Gastroesophageal sphincter (tissue), 4 donors: ENCODE data around the gene ENTREP3. TPM values are rescaled to one million over a fixed set of nuclear protein-coding genes. Genes with fewer than 3 reads are reported as not detected.

Source experiments
- ATAC-seq: fragments of 150-250 bp; one replicate; pipeline ENCODE4 v1.9.1; 2016; ENCODE audit warnings: mild to moderate bottlenecking, moderate library complexity
- H3K27ac ChIP-seq, 4 donors: fragments of 200-600 bp; sonication (generic) in 3 of 4; 1 replicate in 3 of 4; 2 replicates in 1 of 4; pipeline ENCODE4 v1.5.1; 2016 to 2019
- H3K27me3 ChIP-seq: fragments of 200-600 bp; sonication (generic); one replicate; pipeline ENCODE4 v1.5.1; 2019
- H3K36me3 ChIP-seq, 2 donors: fragments of 200-600 bp; sonication (generic); one replicate each; pipeline ENCODE4 v1.5.1; 2019; ENCODE audit warnings: control low read depth in 1 of 2
- H3K4me1 ChIP-seq, 3 donors: fragments of 200-600 bp; sonication (generic); 1 replicate in 2 of 3; 2 replicates in 1 of 3; pipeline ENCODE4 v1.5.1; 2016 to 2019; ENCODE audit warnings: control low read depth in 2 of 3
- H3K4me3 ChIP-seq, 2 donors: fragments of 200-600 bp; sonication (generic); one replicate each; pipeline ENCODE4 v1.5.1; 2019; ENCODE audit warnings: mild to moderate bottlenecking in 1 of 2, moderate library complexity in 1 of 2
- H3K9me3 ChIP-seq, 3 donors: fragments of 200-600 bp; sonication (generic); one replicate each; pipeline ENCODE4 v1.5.1; 2017 to 2019; ENCODE audit warnings: control low read depth in 2 of 3
- EP300 ChIP-seq: sonication (generic); formaldehyde crosslinking; IDR thresholded peaks from one replicate; pipeline ENCODE4 v1.6.1; 2017; ENCODE audit warnings: antibody characterized with exemption, mild to moderate bottlenecking
- POLR2A ChIP-seq, 2 donors: fragments of 450-650 bp; IDR thresholded peaks; one replicate each; pipeline ENCODE4 v1.6.1; 2017; ENCODE audit warnings: antibody characterized with exemption in 2 of 2, mild to moderate bottlenecking in 2 of 2, moderate library complexity in 1 of 2
- POLR2AphosphoS5 ChIP-seq: sonication (generic); formaldehyde crosslinking; IDR thresholded peaks from one replicate; pipeline ENCODE4 v1.6.1; 2017; ENCODE audit warnings: antibody characterized with exemption
- WGBS, 2 donors: methylation state at CpG; one replicate each; pipeline ENCODE4 v1.1.5; 2018; ENCODE audit warnings: low coverage in 1 of 2; 5-methylcytosine and 5-hydroxymethylcytosine counted together
- total RNA-seq, 4 donors: library from RNA; depleted of rRNA; stranded (reverse); fragments of >200 nt; gene quantifications; one replicate each; pipeline ENCODE4 v1.1.0, GENCODE V29; 2016
- TF ChIP-seq, protein P1 (sequence below), 4 experiments: fragments of 200-600 bp in 2 of 4; fragments of 450-650 bp in 2 of 4; sonication (generic) in 1 of 4; IDR thresholded peaks; one replicate each; pipeline ENCODE4 v1.5.1; 2017 to 2019; ENCODE audit warnings: antibody characterized with exemption in 4 of 4, mild to moderate bottlenecking in 2 of 4, moderate library complexity in 2 of 4

Gene ENTREP3
- total RNA-seq, 4 donors from 2014 or later = 11.4 to 35.3 (median 22.1) TPM

GRCh38 chr1:155200920-155201319 is 54.4 kb downstream of the ENTREP3 start:
- no peak for ATAC-seq
- H3K27me3 ChIP-seq = no peaks in the 10 kb centered on the region
- peaks cover 0 to 66% of the 10 kb centered on the region in 2 donors for H3K36me3 ChIP-seq
- H3K4me1 ChIP-seq = peaks cover 0 to 23% (median 2%) of the 10 kb centered on the region in 3 donors
- TF ChIP-seq, protein P1, sequence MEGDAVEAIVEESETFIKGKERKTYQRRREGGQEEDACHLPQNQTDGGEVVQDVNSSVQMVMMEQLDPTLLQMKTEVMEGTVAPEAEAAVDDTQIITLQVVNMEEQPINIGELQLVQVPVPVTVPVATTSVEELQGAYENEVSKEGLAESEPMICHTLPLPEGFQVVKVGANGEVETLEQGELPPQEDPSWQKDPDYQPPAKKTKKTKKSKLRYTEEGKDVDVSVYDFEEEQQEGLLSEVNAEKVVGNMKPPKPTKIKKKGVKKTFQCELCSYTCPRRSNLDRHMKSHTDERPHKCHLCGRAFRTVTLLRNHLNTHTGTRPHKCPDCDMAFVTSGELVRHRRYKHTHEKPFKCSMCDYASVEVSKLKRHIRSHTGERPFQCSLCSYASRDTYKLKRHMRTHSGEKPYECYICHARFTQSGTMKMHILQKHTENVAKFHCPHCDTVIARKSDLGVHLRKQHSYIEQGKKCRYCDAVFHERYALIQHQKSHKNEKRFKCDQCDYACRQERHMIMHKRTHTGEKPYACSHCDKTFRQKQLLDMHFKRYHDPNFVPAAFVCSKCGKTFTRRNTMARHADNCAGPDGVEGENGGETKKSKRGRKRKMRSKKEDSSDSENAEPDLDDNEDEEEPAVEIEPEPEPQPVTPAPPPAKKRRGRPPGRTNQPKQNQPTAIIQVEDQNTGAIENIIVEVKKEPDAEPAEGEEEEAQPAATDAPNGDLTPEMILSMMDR (IDR thresholded peaks at IDR 0.05) = no peak
- TF ChIP-seq POLR2AphosphoS5 (no peak), EP300 (no peak), POLR2A (IDR thresholded peaks at IDR 0.05) (no peak)
- WGBS, 2 donors = 69 to 86% methylated on average over 4 to 5 of the region's 5 CpGs
- no peak overlapping the region for H3K27ac ChIP-seq
- no peak overlapping the region for H3K4me3 ChIP-seq
- H3K9me3 ChIP-seq = no peaks in the 10 kb centered on the region

GRCh38 chr1:155199792-155200191 is 55.5 kb downstream of the ENTREP3 start:
- Histone ChIP-seq H3K9me3 (no peaks in the 10 kb centered on the region), H3K36me3 (peaks cover 0 to 63% of the 10 kb centered on the region in 2 donors), H3K27ac (no peak overlapping the region), H3K4me3 (no peak overlapping the region), H3K4me1 (peaks cover 0 to 24% (median 3%) of the 10 kb centered on the region in 3 donors), H3K27me3 (no peaks in the 10 kb centered on the region)
- no peak for ATAC-seq
- 79 to 92% methylated on average over 2 to 4 of the region's 4 CpGs for WGBS, 2 donors
- TF ChIP-seq POLR2A (IDR thresholded peaks at IDR 0.05) (no peak), EP300 (no peak), POLR2AphosphoS5 (no peak)
- TF ChIP-seq, protein P1 (IDR thresholded peaks at IDR 0.05) = no peak

GRCh38 chr1:155198547-155198906 is 56.8 kb downstream of the ENTREP3 start:
- Histone ChIP-seq H3K4me1 (peaks cover 0 to 37% (median 8%) of the 10 kb centered on the region in 3 donors), H3K4me3 (no peak overlapping the region), H3K27me3 (no peaks in the 10 kb centered on the region), H3K27ac (no peak overlapping the region), H3K36me3 (peaks cover 0 to 60% of the 10 kb centered on the region in 2 donors), H3K9me3 (no peaks in the 10 kb centered on the region)
- WGBS, 2 donors = 40 to 79% methylated on average over 1 to 2 of the region's 3 CpGs
- TF ChIP-seq, protein P1 (IDR thresholded peaks at IDR 0.05) = no peak
- no peak for TF ChIP-seq EP300
- TF ChIP-seq POLR2AphosphoS5 = no peak
- no peak for ATAC-seq

DNA sequence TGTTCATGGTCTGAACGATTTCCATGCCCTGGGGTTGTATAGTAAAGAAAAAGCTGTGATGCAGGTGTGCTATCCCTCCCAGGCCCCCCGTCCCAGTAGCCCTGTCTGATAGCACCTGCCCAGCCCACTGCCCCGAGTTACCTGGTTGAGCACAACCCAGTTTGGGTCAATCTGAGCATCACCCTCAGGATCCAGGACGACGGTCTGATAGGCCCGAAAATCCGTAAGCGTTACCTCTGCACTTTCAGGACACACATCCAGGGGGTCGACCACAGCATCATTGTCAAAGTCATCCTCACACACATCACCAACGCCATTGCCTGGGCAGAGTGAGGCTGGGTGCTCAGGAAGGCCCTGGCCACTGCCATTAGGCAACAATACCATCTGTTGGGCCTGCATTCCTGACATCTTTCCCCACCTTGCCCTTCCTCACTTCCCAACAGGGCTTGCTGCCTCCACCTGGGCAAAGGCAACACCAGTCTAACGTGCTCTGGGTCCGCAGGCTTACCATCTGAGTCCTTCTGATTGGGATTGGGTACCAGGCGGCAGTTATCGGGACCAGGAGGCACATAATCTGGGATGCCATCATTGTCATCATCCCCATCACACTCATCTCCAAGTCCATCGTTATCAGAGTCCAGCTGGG is 57.3 kb downstream of the ENTREP3 start:
- Histone ChIP-seq H3K9me3 (no peaks in the 10 kb centered on the region), H3K27me3 (no peaks in the 10 kb centered on the region), H3K36me3 (peaks cover 0 to 60% of the 10 kb centered on the region in 2 donors), H3K4me3 (no peak overlapping the region), H3K27ac (peak overlapping the region in 1 of 4 donors; percentile 51), H3K4me1 (peaks cover 0 to 42% (median 12%) of the 10 kb centered on the region in 3 donors)
- no peak for ATAC-seq
- WGBS, 2 donors = 79 to 93% methylated on average over 2 of the region's 15 CpGs
- TF ChIP-seq, protein P1 (IDR thresholded peaks at IDR 0.05) = no peak
- TF ChIP-seq POLR2A (IDR thresholded peaks at IDR 0.05) (no peak), EP300 (no peak), POLR2AphosphoS5 (no peak)

Other genes with a start within 250 kb of the ENTREP3 start
- under 1 TPM in 2 of 4 donors, not detected in 2; 0.35 to 0.54 TPM for gene DCST2, start 221.7 kb downstream of the ENTREP3 start, total RNA-seq
- gene DCST1, start 221.7 kb downstream of the ENTREP3 start, total RNA-seq = not detected
- gene ADAM15, start 204.2 kb downstream of the ENTREP3 start, total RNA-seq = 100 to 1,000 TPM in 2 of 4 donors, 10 to 100 TPM in 2; 65.4 to 115 (median 100.0) TPM
- gene EFNA4, start 191.7 kb downstream of the ENTREP3 start, total RNA-seq = 1 to 10 TPM in 3 of 4 donors, under 1 TPM in 1; 0.81 to 5.8 (median 2.3) TPM
- under 1 TPM in 2 of 4 donors, not detected in 2; 0.27 to 0.77 TPM for gene EFNA3, start 176.6 kb downstream of the ENTREP3 start, total RNA-seq
- gene EFNA1, start 127.6 kb downstream of the ENTREP3 start, total RNA-seq = 10 to 100 TPM; 13.1 to 25.8 (median 16.1) TPM
- gene SLC50A1, start 119.6 kb downstream of the ENTREP3 start, total RNA-seq = 10 to 100 TPM; 12.5 to 16.8 (median 13.9) TPM
- gene DPM3, start 115.0 kb downstream of the ENTREP3 start, total RNA-seq = 100 to 1,000 TPM in 2 of 4 donors, 10 to 100 TPM in 2; 57.9 to 128 (median 87.7) TPM
- 100 to 1,000 TPM in 1 of 4 donors, 10 to 100 TPM in 3; 80.8 to 144 (median 92.3) TPM for gene KRTCAP2, start 82.2 kb downstream of the ENTREP3 start, total RNA-seq
- 1 to 10 TPM in 1 of 4 donors, under 1 TPM in 2, not detected in 1; 0.35 to 1.9 (median 0.40) TPM for gene TRIM46, start 81.6 kb downstream of the ENTREP3 start, total RNA-seq
- gene THBS3, start 47.6 kb downstream of the ENTREP3 start, total RNA-seq = 10 to 100 TPM; 17.9 to 25.6 (median 20.1) TPM
- gene MTX1, start 46.8 kb downstream of the ENTREP3 start, total RNA-seq = 10 to 100 TPM; 28.3 to 36.0 (median 32.6) TPM
- 10 to 100 TPM; 28.1 to 44.4 (median 36.8) TPM for gene SCAMP3, start 6.9 kb upstream of the ENTREP3 start, total RNA-seq
- 10 to 100 TPM; 14.4 to 51.4 (median 32.9) TPM for gene CLK2, start 18.0 kb upstream of the ENTREP3 start, total RNA-seq
- gene HCN3, start 22.0 kb upstream of the ENTREP3 start, total RNA-seq = 1 to 10 TPM in 3 of 4 donors, under 1 TPM in 1; 0.47 to 2.2 (median 1.6) TPM
- gene PKLR, start 46.0 kb upstream of the ENTREP3 start, total RNA-seq = not detected
- gene FDPS, start 53.4 kb upstream of the ENTREP3 start, total RNA-seq = 100 to 1,000 TPM in 1 of 4 donors, 10 to 100 TPM in 3; 71.2 to 125 (median 81.0) TPM
- 10 to 100 TPM; 10.8 to 34.2 (median 24.4) TPM for gene RUSC1, start 65.4 kb upstream of the ENTREP3 start, total RNA-seq